NCI-H1048 (cell line): ENCODE data around the gene LEMD2.
A peak's percentile ranks its signal among the peaks of the same experiment; 100 is the strongest.

Experiments
- DNase-seq: peaks from one replicate; lab custom pipeline; 2025; lab: John Stamatoyannopoulos, UW

The LEMD2 gene

GRCh38 chr6:33819021-33819420, 30.1 kb upstream of the LEMD2 start:
- DNase-seq = no peak

- DNase-seq = no peak
Measured at GRCh38 chr6:33818293-33818692, 29.4 kb upstream of the LEMD2 start.

- no peak for DNase-seq
Measured at GRCh38 chr6:33817489-33817888, 28.6 kb upstream of the LEMD2 start.

GRCh38 chr6:33816911-33817310, 28.0 kb upstream of the LEMD2 start:
- DNase-seq = no peak

GRCh38 chr6:33815854-33816253, 26.9 kb upstream of the LEMD2 start:
- no peak for DNase-seq

GRCh38 chr6:33813990-33814985, 25.4 kb upstream of the LEMD2 start:
- no peak for DNase-seq

GRCh38 chr6:33813246-33813904, 24.4 kb upstream of the LEMD2 start:
- DNase-seq = no peak

- peak; percentile 45 for DNase-seq
Measured at GRCh38 chr6:33812669-33813068, 23.7 kb upstream of the LEMD2 start.

GRCh38 chr6:33809594-33809993, 20.7 kb upstream of the LEMD2 start:
- DNase-seq = no peak

GRCh38 chr6:33808641-33809180, 19.8 kb upstream of the LEMD2 start:
- DNase-seq = no peak

GRCh38 chr6:33807606-33808005, 18.7 kb upstream of the LEMD2 start:
- DNase-seq = no peak

GRCh38 chr6:33806841-33807240, 17.9 kb upstream of the LEMD2 start:
- no peak for DNase-seq

GRCh38 chr6:33803571-33804053, 14.7 kb upstream of the LEMD2 start, which contains the start of gene MLN:
MLN (minus strand) TSS chr6:33804003; CDS start chr6:33801163, 2,840 bp downstream.
- DNase-seq = no peak

- no peak for DNase-seq
Measured at GRCh38 chr6:33802186-33802958, 13.4 kb upstream of the LEMD2 start.

- DNase-seq = no peak
Measured at GRCh38 chr6:33801611-33802010, 12.7 kb upstream of the LEMD2 start.

GRCh38 chr6:33800248-33800969, 11.5 kb upstream of the LEMD2 start:
- DNase-seq = no peak

GRCh38 chr6:33799454-33800113, 10.7 kb upstream of the LEMD2 start:
- DNase-seq = no peak

- no peak for DNase-seq
Measured at GRCh38 chr6:33798343-33798848, 9.5 kb upstream of the LEMD2 start.

- DNase-seq = no peak
Measured at GRCh38 chr6:33797626-33798342, 8.9 kb upstream of the LEMD2 start.
